Measurements from ENCODE around the gene CPB2. TPM values are rescaled to one million over a fixed set of nuclear protein-coding genes. Genes with fewer than 3 reads are reported as not detected.
A peak's percentile ranks its signal among the peaks of the same experiment; 100 is the strongest.

CPB2 gene
- total and polyA plus RNA-seq, 9 of the 15 experiments (the other 6 are each of a cell fraction or from before 2014, with no cell fraction given) = 0.03 to 0.16 (median 0.07) TPM; not detected in 6

DNA sequence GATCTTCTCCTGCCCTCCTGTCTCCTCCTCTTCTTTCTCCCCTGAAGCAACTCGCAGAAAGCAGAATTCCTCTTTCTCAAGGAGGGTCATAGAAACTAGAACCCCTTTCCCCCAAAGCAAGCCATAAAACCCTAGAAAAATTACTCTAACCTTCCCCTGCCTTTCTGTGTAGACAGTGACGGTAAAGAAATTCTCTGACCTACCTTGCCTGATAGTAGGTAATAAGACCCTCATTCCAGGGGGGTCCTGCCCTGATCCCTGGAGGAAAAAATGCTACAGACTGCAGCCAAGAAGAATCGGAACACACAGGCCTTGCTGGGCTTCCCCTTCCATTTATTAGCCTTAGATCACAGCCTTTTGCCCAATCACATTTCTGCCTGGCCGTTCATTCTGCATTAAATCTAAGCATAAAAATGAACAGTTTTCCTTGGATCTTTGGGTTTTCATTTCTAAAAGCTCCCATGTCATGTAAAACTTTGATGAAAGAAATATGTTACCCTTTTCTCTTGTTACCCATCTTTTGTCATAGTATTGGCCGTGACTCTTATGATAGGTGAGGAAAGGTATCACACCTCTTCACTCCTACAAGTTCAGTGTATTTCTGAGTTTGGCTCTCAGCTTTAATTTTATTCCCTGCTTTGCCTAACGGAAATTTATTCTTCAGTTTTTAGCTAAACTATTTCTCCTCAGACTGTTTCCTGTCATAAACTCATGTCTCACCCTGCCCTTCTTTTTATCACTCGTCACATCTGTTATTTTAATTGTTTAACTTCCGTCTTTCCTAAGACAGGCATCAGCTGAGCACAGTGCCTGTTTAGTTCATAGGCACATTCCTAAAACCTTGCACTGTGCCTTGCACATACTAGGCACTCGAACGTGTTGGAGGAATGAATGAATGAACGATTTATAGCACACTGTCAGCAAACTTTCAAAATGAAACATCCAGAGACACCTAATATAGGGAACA is 20.4 kb upstream of the CPB2 start (continued):
- TF ChIP-seq TEAD4 (IDR thresholded peaks at IDR 0.05; ENCODE audit: low read length) = peak; percentile 60; the same call in 1 of the 2 replicates
- no peak for TF ChIP-seq TEAD4 (CRISPR knock-in tag; IDR thresholded peaks at IDR 0.05; ENCODE audit: borderline replicate concordance)
- TF ChIP-seq GABPA (tag; conservative IDR thresholded peaks at IDR 0.05; ENCODE audit: low read depth) = peak; percentile 61
- peak; percentile 90 for TF ChIP-seq ZNF24 (IDR thresholded peaks at IDR 0.05)
- 0 out of 2 replicates have a peak, but pooled peaks have one; percentile 22 for TF ChIP-seq L3MBTL2 (IDR thresholded peaks at IDR 0.05)
- TF ChIP-seq CBFA2T3 (IDR thresholded peaks at IDR 0.05) = peak; percentile 58
- no peak for TF ChIP-seq ZNF740 (CRISPR knock-in tag; IDR thresholded peaks at IDR 0.05)
- TF ChIP-seq ZNF740 (tag; IDR thresholded peaks at IDR 0.05) = no peak
- TF ChIP-seq HDAC1 (IDR thresholded peaks at IDR 0.05) = 0 out of 4 replicates have a peak, but pooled peaks of 1 of the 2 experiments have one; percentile 21
- TF ChIP-seq POLR2B (IDR thresholded peaks at IDR 0.05; ENCODE audit: low read depth, partially characterized antibody) = peak; percentile 32
- TF ChIP-seq ETV6 (IDR thresholded peaks at IDR 0.05; ENCODE audit: borderline replicate concordance in 1 of 2, low read depth in 2 of 2, low read length in 1 of 2) = peak in 1 of 2 experiments; percentile 43; a peak in 1 of 4 replicates
- no peak for TF ChIP-seq ETV6 (CRISPR knock-in tag; IDR thresholded peaks at IDR 0.05; ENCODE audit: borderline replicate concordance)
